ENCODE data around the gene IFT88. TPM values are rescaled to one million over a fixed set of nuclear protein-coding genes. Genes with fewer than 3 reads are reported as not detected.
A peak's percentile ranks its signal among the peaks of the same experiment; 100 is the strongest.

The IFT88 gene
- total RNA-seq, 2 experiments from 2014 or later = 6.6 to 7.7 TPM

DNA sequence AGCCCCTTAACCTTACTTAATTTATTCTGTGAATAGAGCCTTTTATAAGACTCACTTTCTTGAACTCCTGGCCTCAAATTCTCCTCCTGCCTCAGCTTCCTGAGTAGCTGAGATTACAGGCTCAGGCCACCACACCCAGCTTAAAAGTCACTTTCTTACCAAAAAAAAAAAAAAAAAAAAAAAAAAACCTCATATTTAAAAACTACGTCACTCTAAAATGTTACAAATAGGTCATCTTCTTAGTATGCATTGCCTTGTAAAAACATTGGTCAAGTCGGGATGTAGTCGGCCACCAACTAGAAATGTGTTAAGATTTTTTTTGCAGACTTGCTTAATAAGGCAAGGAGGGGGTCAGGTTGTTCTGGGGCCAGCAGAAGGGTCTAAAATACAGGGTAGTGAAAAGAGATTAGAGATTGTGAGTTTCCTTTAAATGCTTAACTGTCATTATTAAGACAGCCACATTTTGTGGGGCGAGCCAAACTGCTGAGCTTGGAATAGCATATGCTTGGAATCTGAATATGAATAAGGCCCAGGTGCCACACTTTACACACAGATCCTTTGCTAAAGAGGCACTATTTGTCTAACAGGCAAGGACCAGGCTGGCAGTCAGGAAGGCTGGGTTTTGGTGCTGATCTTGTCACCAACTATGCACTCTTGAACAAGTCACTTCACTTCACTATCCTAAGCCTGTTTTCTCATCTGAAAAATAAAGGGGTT lies 120.1 kb downstream of the IFT88 start:
- Mint-ChIP-seq H3K4me1 (no peaks in the 10 kb centered on the region), H3K9me3 (no peaks in the 10 kb centered on the region), H3K4me3 (no peak overlapping the region), H3K36me3 (no peaks in the 10 kb centered on the region), H3K27me3 (no peaks in the 10 kb centered on the region), H3K27ac (no peak overlapping the region)
- ATAC-seq (ENCODE audit: low read depth) (no peak), DNase-seq (no peak)
- POLR2A ChIA-PET = no interaction called here

DNA sequence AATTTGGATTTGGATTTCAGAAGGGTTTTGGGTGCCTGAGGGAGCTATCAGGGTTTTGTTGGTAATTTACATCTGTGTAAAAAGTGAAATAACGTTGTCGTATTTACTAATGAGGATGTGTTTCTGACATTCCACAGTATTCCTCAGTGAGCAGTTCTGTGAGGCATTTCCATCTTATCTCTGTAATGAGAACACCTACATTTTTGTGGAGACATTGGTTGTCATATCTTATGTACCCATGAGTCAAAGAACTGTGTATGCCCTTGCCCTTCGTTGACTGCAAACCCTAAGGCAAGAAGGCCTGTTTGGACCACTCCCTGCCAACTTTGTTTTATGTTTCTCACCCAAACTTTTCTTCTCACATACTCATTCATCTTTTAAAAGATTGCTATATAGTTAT lies 122.3 kb downstream of the IFT88 start:
- Mint-ChIP-seq H3K27ac (no peak overlapping the region), H3K4me3 (no peak overlapping the region), H3K4me1 (no peaks in the 10 kb centered on the region), H3K9me3 (no peaks in the 10 kb centered on the region), H3K27me3 (peaks cover 3% of the 10 kb centered on the region), H3K36me3 (no peaks in the 10 kb centered on the region)
- no peak for DNase-seq
- no peak for ATAC-seq (ENCODE audit: low read depth)
- POLR2A ChIA-PET = no interaction called here

DNA sequence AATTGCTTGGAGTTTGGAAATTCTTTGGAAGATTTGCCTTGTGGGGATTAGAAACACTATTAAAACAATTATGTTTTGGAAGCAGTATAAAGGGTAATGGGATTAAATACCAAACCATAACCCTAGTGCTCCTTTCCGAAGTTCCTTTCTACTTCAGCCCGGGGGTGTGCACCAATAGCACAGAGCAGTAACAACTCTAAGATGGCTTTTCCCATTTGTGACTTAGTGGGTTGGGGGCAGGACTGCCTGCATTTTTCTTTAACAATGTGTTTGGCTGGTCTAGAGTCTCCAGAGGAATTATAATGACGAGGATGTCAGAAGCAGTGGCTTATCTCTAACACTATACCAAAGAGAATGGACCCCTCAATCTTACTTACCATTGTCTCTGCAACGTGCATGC lies 124.7 kb downstream of the IFT88 start:
- peaks cover 4% of the 10 kb centered on the region for H3K4me1 Mint-ChIP-seq
- H3K27me3 Mint-ChIP-seq = peaks cover 11% of the 10 kb centered on the region
- H3K36me3 Mint-ChIP-seq = no peaks in the 10 kb centered on the region
- DNase-seq (no peak), ATAC-seq (ENCODE audit: low read depth) (no peak)
- H3K9me3 Mint-ChIP-seq = no peaks in the 10 kb centered on the region
- no peak overlapping the region for H3K4me3 Mint-ChIP-seq
- no peak overlapping the region for H3K27ac Mint-ChIP-seq
- POLR2A ChIA-PET = no interaction called here

DNA sequence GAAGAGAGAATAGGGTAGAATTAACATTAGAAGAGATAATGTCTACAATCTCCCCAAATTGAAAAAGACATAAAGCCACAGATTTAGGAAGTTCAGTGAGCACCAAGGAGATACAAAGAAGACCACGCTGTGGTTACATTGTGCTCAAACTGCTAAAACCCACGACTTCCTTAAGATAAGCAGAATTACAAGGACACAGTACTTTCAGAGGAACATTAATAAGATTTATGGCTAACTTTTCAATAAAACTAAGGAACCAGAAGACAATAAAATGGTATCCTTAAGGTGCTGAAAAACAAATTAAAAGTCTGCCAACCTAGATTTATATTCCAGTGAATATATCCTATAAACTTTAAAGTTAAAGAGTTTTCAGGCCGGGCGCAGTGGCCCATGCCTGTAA lies 129.1 kb downstream of the IFT88 start:
- DNase-seq (no peak), ATAC-seq (ENCODE audit: low read depth) (no peak)
- peaks cover 4% of the 10 kb centered on the region for H3K4me1 Mint-ChIP-seq
- POLR2A ChIA-PET = no interaction called here
- H3K27ac Mint-ChIP-seq = no peak overlapping the region
- H3K27me3 Mint-ChIP-seq = peaks cover 36% of the 10 kb centered on the region
- H3K36me3 Mint-ChIP-seq = no peaks in the 10 kb centered on the region
- H3K4me3 Mint-ChIP-seq = no peak overlapping the region
- no peaks in the 10 kb centered on the region for H3K9me3 Mint-ChIP-seq

DNA sequence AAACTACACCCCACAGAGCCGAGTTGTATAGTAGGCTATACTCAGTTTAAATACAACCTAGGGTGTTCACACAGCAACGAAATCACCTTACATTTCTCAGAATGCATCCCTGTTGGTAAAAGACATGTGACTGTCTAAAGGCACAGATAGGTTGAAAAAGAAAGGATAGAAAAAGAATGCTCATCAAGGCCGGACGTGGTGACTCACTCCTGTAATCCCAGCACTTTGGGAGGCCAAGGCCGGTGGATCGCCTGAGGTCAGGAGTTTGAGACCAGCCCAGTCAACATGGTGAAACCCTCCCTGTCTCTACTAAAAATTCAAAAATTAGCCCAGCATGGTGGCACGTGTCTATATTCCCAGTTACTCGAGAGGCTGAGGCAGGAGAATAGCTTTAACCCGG lies 132.8 kb downstream of the IFT88 start:
- H3K4me1 Mint-ChIP-seq = peaks cover 8% of the 10 kb centered on the region
- H3K36me3 Mint-ChIP-seq = no peaks in the 10 kb centered on the region
- H3K27me3 Mint-ChIP-seq = peaks cover 45% of the 10 kb centered on the region
- DNase-seq (no peak), ATAC-seq (ENCODE audit: low read depth) (no peak)
- POLR2A ChIA-PET = no interaction called here
- no peak overlapping the region for H3K27ac Mint-ChIP-seq
- no peak overlapping the region for H3K4me3 Mint-ChIP-seq
- no peaks in the 10 kb centered on the region for H3K9me3 Mint-ChIP-seq

DNA sequence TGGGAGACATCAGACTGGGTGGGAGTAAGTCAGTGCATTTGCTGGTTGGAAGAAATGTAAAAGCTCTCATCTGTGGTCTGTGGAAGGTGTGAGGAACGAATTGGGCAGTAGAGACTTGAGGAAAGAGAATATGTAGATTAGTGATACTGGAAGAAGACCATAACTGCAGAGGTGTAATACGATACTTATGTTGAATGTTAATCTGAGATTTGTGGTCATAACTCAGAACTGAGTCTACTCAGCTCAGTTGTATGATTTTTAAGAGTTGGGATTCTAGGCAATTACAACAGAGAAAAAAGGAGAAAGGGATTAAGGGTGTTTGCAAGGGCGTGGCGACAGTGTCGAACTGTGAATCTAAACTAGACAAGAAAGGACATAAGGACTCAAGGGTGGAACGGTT lies 133.3 kb downstream of the IFT88 start:
- Mint-ChIP-seq H3K4me1 (peaks cover 8% of the 10 kb centered on the region), H3K36me3 (no peaks in the 10 kb centered on the region), H3K4me3 (no peak overlapping the region), H3K27ac (no peak overlapping the region), H3K9me3 (no peaks in the 10 kb centered on the region), H3K27me3 (peaks cover 42% of the 10 kb centered on the region)
- DNase-seq = no peak
- no peak for ATAC-seq (ENCODE audit: low read depth)
- POLR2A ChIA-PET = no interaction called here

DNA sequence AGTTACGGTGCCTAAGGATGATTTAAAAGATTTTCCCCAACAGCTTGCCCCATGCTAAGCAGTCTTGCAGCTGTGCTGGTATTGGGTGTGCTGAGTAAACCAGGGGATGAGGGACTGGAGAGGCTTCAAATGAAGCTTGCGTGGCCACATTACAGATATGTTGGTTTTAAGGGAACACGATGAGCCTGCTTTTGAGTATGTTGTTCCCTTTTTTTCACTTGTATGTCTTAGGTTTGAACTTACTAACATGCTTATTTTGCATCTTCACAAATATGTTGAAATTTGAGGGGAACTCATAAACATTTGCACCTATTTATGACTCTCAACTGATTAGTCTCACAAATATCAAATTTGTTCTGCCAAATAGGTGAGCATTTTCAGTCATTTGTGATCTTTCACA lies 134.5 kb downstream of the IFT88 start:
- no peak for ATAC-seq (ENCODE audit: low read depth)
- H3K27ac Mint-ChIP-seq = no peak overlapping the region
- H3K4me3 Mint-ChIP-seq = no peak overlapping the region

DNA sequence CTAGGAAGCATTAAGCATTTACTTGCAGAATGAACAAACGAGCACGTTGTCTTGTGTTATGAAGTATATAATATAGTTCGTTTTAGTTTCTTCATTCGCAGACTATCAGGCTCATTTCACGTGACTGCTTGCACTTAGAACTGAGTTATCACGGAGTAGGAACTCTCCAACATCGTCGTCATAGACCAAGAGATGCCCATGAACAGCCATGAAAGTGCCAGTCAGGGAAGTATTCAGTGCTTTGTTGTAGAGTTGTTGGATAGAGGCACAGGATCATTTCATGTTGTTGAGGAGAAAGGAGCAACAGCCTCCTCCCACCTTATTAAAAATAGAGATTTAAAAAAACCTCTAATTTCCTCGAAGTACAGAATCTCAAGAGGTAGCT lies 135.6 kb downstream of the IFT88 start:
- Mint-ChIP-seq H3K4me3 (peak overlapping the region; percentile 91), H3K27ac (no peak overlapping the region), H3K4me1 (peaks cover 4% of the 10 kb centered on the region), H3K27me3 (peaks cover 41% of the 10 kb centered on the region), H3K9me3 (no peaks in the 10 kb centered on the region), H3K36me3 (no peaks in the 10 kb centered on the region)
- ATAC-seq (ENCODE audit: low read depth) = no peak
- POLR2A ChIA-PET = no interaction called here
- no peak for DNase-seq

More for the DNA sequence above, 134.5 kb downstream of the IFT88 start:
- Mint-ChIP-seq H3K36me3 (no peaks in the 10 kb centered on the region), H3K9me3 (no peaks in the 10 kb centered on the region), H3K27me3 (peaks cover 40% of the 10 kb centered on the region), H3K4me1 (peaks cover 4% of the 10 kb centered on the region)
- no peak for DNase-seq
- POLR2A ChIA-PET = interaction anchor here (0.5 kb wide), 1 partner anchor 9 kb away, joined by 5 read pairs; no protein-coding TSS in a partner anchor

DNA sequence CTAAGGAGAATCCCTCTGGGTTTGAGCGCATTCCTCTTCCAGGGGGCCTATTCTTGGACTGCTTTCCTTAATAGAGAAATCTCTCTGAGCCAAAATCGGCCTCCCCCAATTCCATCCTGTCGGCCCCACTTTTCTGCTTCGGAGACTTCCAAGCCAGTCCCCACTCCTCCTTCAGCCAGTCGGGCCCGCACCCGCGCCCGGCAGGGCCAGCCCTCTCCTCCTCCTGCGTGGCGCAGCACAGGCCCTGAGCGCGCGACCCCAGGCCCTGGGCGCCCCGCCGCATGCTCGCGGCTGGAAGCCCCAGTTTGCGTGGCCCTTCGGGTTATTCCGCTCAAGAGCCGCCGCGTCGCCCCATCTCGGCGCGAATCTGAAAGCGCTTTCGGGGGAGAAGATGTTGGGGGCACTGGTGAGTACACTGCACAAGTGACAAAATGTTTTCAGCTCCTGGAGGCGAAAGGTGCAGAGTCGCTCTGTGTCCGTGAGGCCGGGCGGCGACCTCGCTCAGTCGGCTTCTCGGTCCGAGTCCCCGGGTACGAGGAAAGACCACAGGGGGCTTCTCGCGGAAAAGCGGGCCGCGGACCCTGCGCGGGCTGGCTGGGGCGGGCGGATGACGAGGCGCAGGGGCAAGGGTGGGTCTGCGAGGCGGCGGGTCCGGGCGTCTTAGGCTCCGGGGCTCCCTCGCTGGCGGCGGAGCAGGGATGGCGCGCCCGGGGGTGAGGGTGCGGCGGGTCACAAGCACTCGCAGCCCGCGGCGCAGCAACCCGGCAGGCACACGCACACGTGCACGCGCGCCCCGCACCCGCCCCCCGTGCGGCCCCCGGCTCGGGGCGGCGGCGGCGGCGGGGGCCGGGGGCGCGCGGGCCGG lies 136.2 kb downstream of the IFT88 start, which contains the start of gene IL17D:
IL17D (plus strand) TSS at position 785 of the 865 bp plus-strand sequence. CDS start 303 bp downstream, outside the sequence.
- POLR2A ChIA-PET = interaction anchor here (0.9 kb wide), 1 partner anchor 227 kb away, joined by 4 read pairs; no protein-coding TSS in a partner anchor
- Mint-ChIP-seq H3K27me3 (peaks cover 36% of the 10 kb centered on the region), H3K9me3 (no peaks in the 10 kb centered on the region), H3K27ac (peak within 1 kb of the TSS; percentile 76), H3K4me1 (peaks cover 4% of the 10 kb centered on the region), H3K4me3 (peak within 1 kb of the TSS; percentile 91), H3K36me3 (no peaks in the 10 kb centered on the region)
- ATAC-seq (ENCODE audit: low read depth) (peak; percentile 28), DNase-seq (peak; percentile 62)

DNA sequence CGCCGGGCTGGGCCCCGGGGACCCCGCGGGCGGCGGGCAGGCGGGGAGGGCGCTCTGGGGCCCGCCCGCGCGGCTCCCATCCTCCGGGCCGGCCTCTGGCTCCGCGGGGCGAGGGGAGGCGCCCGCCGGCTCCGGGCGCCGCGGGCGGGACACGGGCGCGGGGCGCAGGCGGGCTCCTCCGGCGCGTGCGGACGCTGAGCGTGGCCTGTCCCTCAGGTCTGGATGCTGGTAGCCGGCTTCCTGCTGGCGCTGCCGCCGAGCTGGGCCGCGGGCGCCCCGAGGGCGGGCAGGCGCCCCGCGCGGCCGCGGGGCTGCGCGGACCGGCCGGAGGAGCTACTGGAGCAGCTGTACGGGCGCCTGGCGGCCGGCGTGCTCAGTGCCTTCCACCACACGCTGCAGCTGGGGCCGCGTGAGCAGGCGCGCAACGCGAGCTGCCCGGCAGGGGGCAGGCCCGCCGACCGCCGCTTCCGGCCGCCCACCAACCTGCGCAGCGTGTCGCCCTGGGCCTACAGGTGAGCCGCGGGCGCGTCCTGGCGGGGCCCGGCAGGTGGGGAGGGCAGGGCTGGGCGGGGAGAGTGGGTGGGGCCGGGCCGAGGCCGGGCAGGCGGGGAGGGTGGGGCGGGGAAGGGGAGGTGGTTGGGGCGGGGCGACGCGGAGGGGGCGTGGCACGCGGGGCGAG lies 137.0 kb downstream of the IFT88 start:
- H3K4me3 Mint-ChIP-seq = no peak overlapping the region
- DNase-seq = peak; percentile 85
- POLR2A ChIA-PET = interaction anchor here (0.6 to 0.9 kb wide), 2 partner anchors 227 to 595 kb away, joined by 3 to 4 read pairs; no protein-coding TSS in a partner anchor
- ATAC-seq (ENCODE audit: low read depth) = peak; percentile 89
- no peaks in the 10 kb centered on the region for H3K9me3 Mint-ChIP-seq
- peaks cover 33% of the 10 kb centered on the region for H3K27me3 Mint-ChIP-seq
- H3K36me3 Mint-ChIP-seq = no peaks in the 10 kb centered on the region
- peaks cover 4% of the 10 kb centered on the region for H3K4me1 Mint-ChIP-seq
- H3K27ac Mint-ChIP-seq = no peak overlapping the region

DNA sequence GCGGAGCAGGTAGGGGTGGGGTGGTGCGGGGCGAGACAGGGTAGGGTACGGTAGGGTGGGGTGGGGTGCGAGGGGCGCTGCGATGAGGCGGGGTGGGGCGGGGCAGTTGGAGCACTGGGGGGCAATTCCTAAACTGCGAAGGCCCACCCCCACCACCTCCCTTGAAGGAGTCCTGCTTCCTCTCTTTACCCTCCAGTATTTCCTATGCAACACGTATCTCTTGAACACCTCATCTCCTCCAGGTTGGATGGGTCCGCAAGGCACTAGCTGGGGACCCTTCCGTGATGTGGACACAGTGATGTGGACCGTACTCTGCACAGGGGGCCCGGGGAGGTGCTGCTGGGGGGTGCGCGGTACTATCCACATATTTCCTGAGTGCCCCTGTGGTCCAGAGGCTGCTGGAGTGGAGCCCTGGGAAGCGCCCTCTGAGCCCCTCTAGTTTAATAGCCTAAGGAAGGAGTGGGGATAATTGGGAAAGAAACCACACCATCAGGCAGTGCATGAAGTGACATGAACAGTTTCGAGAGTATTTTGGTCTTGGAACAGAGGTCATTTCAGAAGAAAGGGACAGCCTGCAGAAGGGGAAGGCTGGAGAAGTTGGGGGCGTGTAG lies 137.6 kb downstream of the IFT88 start:
- POLR2A ChIA-PET = interaction anchor here (0.6 to 0.9 kb wide), 3 partner anchors 199 to 595 kb away, joined by 3 to 4 read pairs (median 4); no protein-coding TSS in a partner anchor
- Mint-ChIP-seq H3K36me3 (no peaks in the 10 kb centered on the region), H3K9me3 (no peaks in the 10 kb centered on the region), H3K27me3 (peaks cover 28% of the 10 kb centered on the region), H3K27ac (no peak overlapping the region), H3K4me3 (peak overlapping the region; percentile 70), H3K4me1 (peaks cover 4% of the 10 kb centered on the region)
- ATAC-seq (ENCODE audit: low read depth) (peak; percentile 1), DNase-seq (no peak)

DNA sequence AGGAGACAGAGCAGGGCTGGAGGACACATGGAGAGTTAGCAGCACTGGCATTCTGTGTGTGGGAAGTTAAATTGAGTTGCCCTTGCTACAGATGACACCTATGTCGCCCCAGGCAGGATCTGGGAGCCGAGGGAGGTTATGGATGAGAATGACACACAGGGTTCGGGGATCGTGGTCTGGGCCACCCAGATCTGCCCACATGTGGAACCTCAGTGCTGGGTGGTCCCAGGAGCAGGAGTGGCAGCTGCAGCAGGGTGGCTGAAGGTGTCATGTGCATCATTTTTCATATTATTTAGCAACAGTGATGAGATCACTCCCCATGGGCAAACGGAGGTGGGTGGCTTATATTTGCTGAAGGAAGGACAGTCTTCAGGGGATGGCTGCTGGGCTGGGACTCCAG lies 139.7 kb downstream of the IFT88 start:
- H3K27ac Mint-ChIP-seq = peak overlapping the region; percentile 3
- H3K9me3 Mint-ChIP-seq = no peaks in the 10 kb centered on the region
- H3K36me3 Mint-ChIP-seq = no peaks in the 10 kb centered on the region
- H3K27me3 Mint-ChIP-seq = peaks cover 13% of the 10 kb centered on the region
- DNase-seq = no peak
- POLR2A ChIA-PET = no interaction called here
- H3K4me3 Mint-ChIP-seq = no peak overlapping the region
- ATAC-seq (ENCODE audit: low read depth) = no peak
- peaks cover 4% of the 10 kb centered on the region for H3K4me1 Mint-ChIP-seq

DNA sequence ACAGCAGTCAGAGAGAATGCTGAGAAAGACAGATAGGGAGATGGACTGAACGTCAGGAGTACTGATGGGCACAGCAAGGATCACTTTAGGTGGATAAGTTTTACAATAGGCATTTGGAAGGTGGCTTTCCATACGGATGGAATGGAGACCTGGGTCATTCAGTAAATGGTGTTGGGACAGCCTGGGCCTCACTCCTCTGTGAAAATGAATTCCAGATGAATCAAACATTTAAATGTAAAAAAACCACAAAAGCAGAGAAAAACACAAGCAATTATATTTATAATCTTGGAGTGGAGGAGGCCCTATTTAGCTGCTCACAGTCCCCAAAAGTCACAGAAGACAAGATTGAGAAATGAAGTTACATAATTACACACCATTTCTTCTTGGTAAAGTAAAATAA lies 141.3 kb downstream of the IFT88 start:
- Mint-ChIP-seq H3K27ac (no peak overlapping the region), H3K4me1 (peaks cover 4% of the 10 kb centered on the region), H3K4me3 (no peak overlapping the region), H3K27me3 (peaks cover 10% of the 10 kb centered on the region), H3K36me3 (no peaks in the 10 kb centered on the region), H3K9me3 (no peaks in the 10 kb centered on the region)
- POLR2A ChIA-PET = interaction anchor here (0.6 kb wide), 1 partner anchor 200 kb away, joined by 3 read pairs; no protein-coding TSS in a partner anchor
- no peak for ATAC-seq (ENCODE audit: low read depth)
- DNase-seq = no peak

Data from activated naive CD8-positive, alpha-beta T cell treated with anti-CD3 and anti-CD28 coated beads, Interleukin-2, amount 10 ng/mL, durations not matched to agents 7 days and 5 days (primary cell).